H1 (cell line): Measurements from ENCODE around the gene SELENOS.

Experiments
- CHD1 ChIP-seq: IDR thresholded peaks from 2 replicates; pipeline ENCODE4 v1.6.1; 2012; ENCODE audit warnings: low read depth, low read length, improper control_type of control experiment
- CREB1 ChIP-seq: IDR thresholded peaks from 2 replicates; pipeline ENCODE4 v1.6.1; 2012; ENCODE audit warnings: inconsistent platforms
- CTCF ChIP-seq, 3 experiments: IDR thresholded peaks; 1 replicate in 2 of 3; 2 replicates in 1 of 3; pipeline versions ENCODE4 v1.5.1 to v1.6.1; 2011; ENCODE audit warnings: low read length in 3 of 3, mild to moderate bottlenecking in 3 of 3, inconsistent platforms in 2 of 3, low read depth in 1 of 3, moderate library complexity in 1 of 3; ENCODE audit not compliant: insufficient read depth in 1 of 3; ENCODE audit errors: control extremely low read depth in 1 of 3
- EP300 ChIP-seq, 2 experiments: IDR thresholded peaks; 1 replicate in 1 of 2; 2 replicates in 1 of 2; pipeline ENCODE4 v1.6.1; 2011 to 2012; ENCODE audit warnings: low read depth in 2 of 2, low read length in 2 of 2, mild to moderate bottlenecking in 2 of 2, borderline replicate concordance in 1 of 2, inconsistent platforms in 1 of 2, moderate library complexity in 1 of 2
- EZH2 ChIP-seq: fragments of 200-600 bp; sonication (generic); IDR thresholded peaks from 2 replicates; pipeline ENCODE4 v1.7.1; 2012; ENCODE audit warnings: low read depth, mild to moderate bottlenecking, moderate library complexity, low read length, inconsistent platforms; ENCODE audit not compliant: severe bottlenecking
- GTF2F1 ChIP-seq: IDR thresholded peaks from 2 replicates; pipeline ENCODE4 v1.6.1; 2012; ENCODE audit warnings: low read depth, low read length, improper control_type of control experiment, borderline replicate concordance
- JUN ChIP-seq: IDR thresholded peaks from 2 replicates; pipeline ENCODE4 v1.6.1; 2011; ENCODE audit warnings: low read depth, mild to moderate bottlenecking, improper control_type of control experiment, low read length
- JUND ChIP-seq: IDR thresholded peaks from 2 replicates; pipeline ENCODE4 v1.6.1; 2011; ENCODE audit warnings: mild to moderate bottlenecking, improper control_type of control experiment, low read length
- MAFK ChIP-seq: IDR thresholded peaks from 2 replicates; pipeline ENCODE4 v1.6.1; 2012; ENCODE audit warnings: low read depth, mild to moderate bottlenecking, improper control_type of control experiment, low read length
- PHF8 ChIP-seq: fragments of 200-600 bp; sonication (generic); conservative IDR thresholded peaks from 2 replicates; pipeline ENCODE4 v1.7.1; 2012; ENCODE audit warnings: low read depth, mild to moderate bottlenecking, inconsistent platforms, low read length, moderate library complexity
- POLR2A ChIP-seq, 2 experiments: IDR thresholded peaks; 1 replicate in 1 of 2; 2 replicates in 1 of 2; pipeline ENCODE4 v1.6.1; 2011; ENCODE audit warnings: low read depth in 2 of 2, low read length in 2 of 2, mild to moderate bottlenecking in 2 of 2; ENCODE audit errors: control extremely low read depth in 1 of 2
- POLR2AphosphoS5 ChIP-seq: IDR thresholded peaks from 2 replicates; pipeline ENCODE4 v1.6.1; 2011; ENCODE audit warnings: low read depth, low read length
- TBP ChIP-seq: IDR thresholded peaks from 2 replicates; pipeline ENCODE4 v1.6.1; 2011; ENCODE audit warnings: low read depth, low read length, improper control_type of control experiment
- TCF12 ChIP-seq: IDR thresholded peaks from 2 replicates; pipeline ENCODE4 v1.6.1; 2011; ENCODE audit warnings: low read depth, mild to moderate bottlenecking, low read length

- TF ChIP-seq JUND (no peak), TCF12 (no peak), PHF8 (no peak), CHD1 (no peak), CTCF (IDR thresholded peaks at IDR 0.05; ENCODE audit: control extremely low read depth in 1 of 3, insufficient read depth in 1 of 3, low read depth in 1 of 3, low read length in 3 of 3) (no peak), POLR2A (IDR thresholded peaks at IDR 0.05; ENCODE audit: control extremely low read depth in 1 of 2, low read depth in 2 of 2, low read length in 2 of 2) (no peak), POLR2AphosphoS5 (no peak), EZH2 (no peak), EP300 (IDR thresholded peaks at IDR 0.05; ENCODE audit: borderline replicate concordance in 1 of 2, low read depth in 2 of 2, low read length in 2 of 2) (no peak), CREB1 (no peak), JUN (no peak), TBP (no peak), GTF2F1 (no peak), MAFK (no peak)
Measured at GRCh38 chr15:101307897-101308603, 30.8 kb upstream of the SELENOS start.
